Endothelial cell (in vitro differentiated cells): ENCODE data around the gene BOLA1. TPM values are rescaled to one million over a fixed set of nuclear protein-coding genes. Genes with fewer than 3 reads are reported as not detected.

Experiments
- DNase-seq: peaks from one replicate; pipeline ENCODE4 v3.0.0; 2021; ENCODE audit warnings: low spot score
- H3K27ac Mint-ChIP-seq: one replicate; pipeline ENCODE4 v1.8.0; 2021; ENCODE audit warnings: mixed read lengths, inconsistent platforms; ENCODE audit not compliant: unreplicated experiment
- H3K27me3 Mint-ChIP-seq: one replicate; pipeline ENCODE4 v1.8.0; 2021; ENCODE audit warnings: mild to moderate bottlenecking, moderate library complexity, mixed read lengths, inconsistent platforms; ENCODE audit not compliant: unreplicated experiment
- H3K36me3 Mint-ChIP-seq: one replicate; pipeline ENCODE4 v1.8.0; 2021; ENCODE audit warnings: mild to moderate bottlenecking, low read depth, mixed read lengths, inconsistent platforms; ENCODE audit not compliant: unreplicated experiment
- H3K4me1 Mint-ChIP-seq: one replicate; pipeline ENCODE4 v1.8.0; 2021; ENCODE audit warnings: mild to moderate bottlenecking, mixed read lengths, inconsistent platforms; ENCODE audit not compliant: unreplicated experiment
- H3K4me3 Mint-ChIP-seq: one replicate; pipeline ENCODE4 v1.8.0; 2021; ENCODE audit warnings: mild to moderate bottlenecking, mixed read lengths, inconsistent platforms; ENCODE audit not compliant: unreplicated experiment
- H3K9me3 Mint-ChIP-seq: one replicate; pipeline ENCODE4 v1.8.0; 2021; ENCODE audit warnings: mixed read lengths, inconsistent platforms; ENCODE audit not compliant: unreplicated experiment
- total RNA-seq: library from RNA; stranded (reverse); fragmentation: NEBNext Ultra II Directional; extraction: Animal tissue kit (Norgen Biotek cat#: 25700); gene quantifications from one replicate; pipeline ENCODE4 v1.2.1, GENCODE V29; 2021; ENCODE audit not compliant: unreplicated experiment
- TF ChIP-seq, protein P1 (sequence below): fragments of 200-600 bp; sonication (generic); IDR thresholded peaks from one replicate; pipeline ENCODE4 v1.5.0; 2021; ENCODE audit warnings: antibody characterized with exemption; ENCODE audit not compliant: unreplicated experiment

The BOLA1 gene
- total RNA-seq, 1 donor from 2014 or later: 7.7 TPM

DNA sequence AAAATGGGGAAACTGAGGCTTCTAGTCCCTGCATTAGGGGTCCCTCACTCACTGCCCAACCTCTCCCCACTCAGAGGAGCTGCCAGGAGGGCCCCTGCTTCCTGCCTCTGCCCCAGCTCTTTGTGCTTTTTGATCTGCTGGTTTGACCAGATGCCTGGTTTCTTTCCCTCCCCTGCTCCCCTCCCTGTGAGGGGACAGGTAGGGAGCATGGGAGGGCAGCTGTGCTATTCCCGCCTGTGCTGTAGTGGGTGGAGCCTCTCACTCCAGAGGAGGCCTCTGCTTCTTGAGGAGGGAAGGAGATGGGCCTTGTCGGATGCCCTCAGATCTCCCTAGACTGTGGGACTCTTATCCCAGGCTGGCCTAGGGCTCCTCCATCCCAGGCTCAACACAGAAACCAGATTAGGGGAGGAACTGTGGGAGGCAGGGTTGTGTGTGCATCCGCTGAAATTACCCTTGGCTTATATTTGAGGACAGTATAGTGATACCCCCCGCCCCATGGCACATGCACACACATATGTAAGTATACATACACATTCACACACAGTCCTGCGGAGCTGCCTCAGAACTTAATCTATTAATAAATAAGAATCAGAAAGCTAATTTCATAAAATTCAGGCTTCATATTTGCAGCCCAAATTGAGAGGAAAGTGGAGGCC, 4.6 kb downstream of the BOLA1 start:
- H3K27me3 Mint-ChIP-seq: peaks cover 5% of the 10 kb centered on the region
- H3K4me1 Mint-ChIP-seq: peaks cover 16% of the 10 kb centered on the region
- TF ChIP-seq, protein P1, sequence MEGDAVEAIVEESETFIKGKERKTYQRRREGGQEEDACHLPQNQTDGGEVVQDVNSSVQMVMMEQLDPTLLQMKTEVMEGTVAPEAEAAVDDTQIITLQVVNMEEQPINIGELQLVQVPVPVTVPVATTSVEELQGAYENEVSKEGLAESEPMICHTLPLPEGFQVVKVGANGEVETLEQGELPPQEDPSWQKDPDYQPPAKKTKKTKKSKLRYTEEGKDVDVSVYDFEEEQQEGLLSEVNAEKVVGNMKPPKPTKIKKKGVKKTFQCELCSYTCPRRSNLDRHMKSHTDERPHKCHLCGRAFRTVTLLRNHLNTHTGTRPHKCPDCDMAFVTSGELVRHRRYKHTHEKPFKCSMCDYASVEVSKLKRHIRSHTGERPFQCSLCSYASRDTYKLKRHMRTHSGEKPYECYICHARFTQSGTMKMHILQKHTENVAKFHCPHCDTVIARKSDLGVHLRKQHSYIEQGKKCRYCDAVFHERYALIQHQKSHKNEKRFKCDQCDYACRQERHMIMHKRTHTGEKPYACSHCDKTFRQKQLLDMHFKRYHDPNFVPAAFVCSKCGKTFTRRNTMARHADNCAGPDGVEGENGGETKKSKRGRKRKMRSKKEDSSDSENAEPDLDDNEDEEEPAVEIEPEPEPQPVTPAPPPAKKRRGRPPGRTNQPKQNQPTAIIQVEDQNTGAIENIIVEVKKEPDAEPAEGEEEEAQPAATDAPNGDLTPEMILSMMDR: no peak
- no peaks in the 10 kb centered on the region for H3K9me3 Mint-ChIP-seq
- DNase-seq: no peak
- H3K27ac Mint-ChIP-seq: no peak overlapping the region
- peaks cover 16% of the 10 kb centered on the region for H3K36me3 Mint-ChIP-seq
- H3K4me3 Mint-ChIP-seq: no peak overlapping the region

DNA sequence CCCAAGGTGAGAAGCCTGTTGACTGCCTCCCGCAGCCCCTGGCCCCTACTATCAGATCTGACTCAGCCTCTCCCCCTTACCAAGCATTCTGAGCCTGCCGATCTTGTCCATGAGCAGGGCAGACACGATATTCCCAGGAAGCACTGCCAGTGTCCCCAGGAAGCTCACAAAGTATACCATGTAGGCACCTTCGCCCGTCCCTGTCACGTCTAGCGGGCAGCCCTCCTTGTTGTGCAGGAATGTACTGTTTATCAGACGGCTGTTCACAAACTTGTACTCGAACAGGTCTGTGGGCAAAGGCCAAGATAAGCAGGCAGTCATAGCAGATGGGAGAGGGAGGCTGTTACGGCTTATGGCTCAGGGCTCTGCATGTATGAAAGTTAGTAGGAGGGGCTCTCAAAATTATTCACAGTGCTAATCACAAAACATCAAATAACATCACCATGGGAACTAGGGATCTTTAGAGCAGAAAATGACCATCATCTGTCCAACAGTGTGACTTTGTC, 7.3 kb downstream of the BOLA1 start:
- Mint-ChIP-seq H3K27me3 (peaks cover 9% of the 10 kb centered on the region), H3K27ac (no peak overlapping the region), H3K9me3 (no peaks in the 10 kb centered on the region), H3K4me3 (peak overlapping the region; percentile 6), H3K4me1 (peaks cover 8% of the 10 kb centered on the region), H3K36me3 (peaks cover 20% of the 10 kb centered on the region)
- no peak for DNase-seq
- TF ChIP-seq, protein P1: no peak

DNA sequence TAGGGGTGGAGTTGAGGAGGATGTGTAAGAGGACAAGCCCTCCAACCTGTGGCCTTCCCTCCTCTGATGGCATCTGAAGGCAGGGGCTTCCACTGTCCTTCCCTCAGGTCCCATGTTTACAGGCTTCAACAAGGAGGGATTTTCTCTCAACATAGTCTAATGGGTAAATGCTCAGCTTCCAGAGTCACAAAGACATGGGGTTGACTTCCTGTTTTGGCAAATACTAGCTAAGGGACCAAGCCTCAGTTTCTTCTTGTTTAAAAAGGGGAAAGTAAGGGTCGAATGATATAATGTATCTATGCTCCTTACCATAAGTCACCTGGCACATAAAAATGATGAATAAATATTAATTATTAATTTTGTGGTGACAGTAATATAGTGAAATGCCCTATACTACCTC, 15.2 kb downstream of the BOLA1 start:
- Mint-ChIP-seq H3K4me3 (no peak overlapping the region), H3K36me3 (peaks cover 18% of the 10 kb centered on the region), H3K27ac (no peak overlapping the region), H3K27me3 (peaks cover 12% of the 10 kb centered on the region), H3K4me1 (peaks cover 56% of the 10 kb centered on the region), H3K9me3 (no peaks in the 10 kb centered on the region)
- TF ChIP-seq, protein P1: no peak
- no peak for DNase-seq

DNA sequence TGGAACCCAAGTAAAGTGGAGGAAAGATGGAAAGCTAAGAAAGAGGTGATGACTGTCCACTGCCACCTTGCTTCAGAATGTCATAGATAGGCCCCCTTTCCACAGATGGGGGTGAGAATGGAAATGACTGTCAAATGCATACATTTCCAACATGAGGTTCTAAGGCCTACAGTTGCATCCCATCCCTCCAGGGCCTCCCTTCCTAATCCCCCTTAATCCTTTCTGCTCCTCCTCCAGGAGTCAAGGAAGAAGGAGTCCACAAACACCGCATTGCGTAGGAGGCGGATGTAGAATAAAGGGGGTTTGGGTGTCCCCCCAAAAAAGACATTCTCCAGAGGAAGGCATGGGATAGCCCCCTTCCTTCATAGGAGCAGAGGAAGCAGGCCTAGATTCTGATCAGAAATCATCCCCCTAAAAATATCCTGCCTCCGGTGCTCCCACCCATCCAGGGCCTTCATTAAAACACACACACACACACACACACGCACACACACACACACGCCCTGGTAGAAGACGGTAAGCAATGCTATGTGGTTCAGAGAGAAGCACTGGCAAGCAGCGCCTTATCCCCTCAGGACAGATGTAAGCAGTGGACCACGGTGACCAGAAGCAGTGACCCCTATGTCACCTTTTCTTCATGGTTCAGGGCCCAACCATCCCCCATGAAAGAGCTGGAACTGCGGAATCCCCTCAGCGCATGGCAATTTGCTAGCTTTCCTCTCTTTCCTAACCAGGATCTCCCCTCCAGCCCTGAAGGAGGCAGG, 16.2 kb downstream of the BOLA1 start:
- peak overlapping the region; percentile 87 for H3K4me3 Mint-ChIP-seq
- TF ChIP-seq, protein P1: no peak
- H3K4me1 Mint-ChIP-seq: peaks cover 56% of the 10 kb centered on the region
- H3K9me3 Mint-ChIP-seq: no peaks in the 10 kb centered on the region
- peak overlapping the region; percentile 22 for H3K27ac Mint-ChIP-seq
- no peak for DNase-seq
- peaks cover 18% of the 10 kb centered on the region for H3K36me3 Mint-ChIP-seq
- peaks cover 12% of the 10 kb centered on the region for H3K27me3 Mint-ChIP-seq
